Dendritic cell treated with granulocyte-macrophage colony-stimulating factor and Interleukin-4, amounts not matched to agents 40 ng/mL and 50 ng/mL, for 4 days (primary cell): ENCODE data around the gene TPGS1.

Source experiments
- H3K27ac Mint-ChIP-seq: one replicate; pipeline ENCODE4 v1.8.0; 2022; ENCODE audit warnings: mild to moderate bottlenecking, mixed read lengths
- H3K27me3 Mint-ChIP-seq: one replicate; pipeline ENCODE4 v1.8.0; 2022; ENCODE audit warnings: mild to moderate bottlenecking, mixed read lengths
- H3K36me3 Mint-ChIP-seq: one replicate; pipeline ENCODE4 v1.8.0; 2022; ENCODE audit warnings: low read depth, mixed read lengths
- H3K4me1 Mint-ChIP-seq: one replicate; pipeline ENCODE4 v1.8.0; 2022; ENCODE audit warnings: low read depth, mixed read lengths
- H3K4me3 Mint-ChIP-seq: one replicate; pipeline ENCODE4 v1.8.0; 2022; ENCODE audit warnings: mild to moderate bottlenecking, moderate library complexity, mixed read lengths
- H3K9me3 Mint-ChIP-seq: one replicate; pipeline ENCODE4 v1.8.0; 2022; ENCODE audit warnings: mixed read lengths
- intact Hi-C: fragments of 100-400 bp; cut with micrococcal nuclease; formaldehyde crosslinking; loops from one replicate; pipeline ENCODE4 v1.15.0; 2022

TPGS1 gene

GRCh38 chr19:484494-484893, 22.8 kb upstream of the TPGS1 start:
- Mint-ChIP-seq H3K36me3 (peaks cover 4% of the 10 kb centered on the region), H3K4me3 (no peak overlapping the region), H3K27ac (no peak overlapping the region), H3K4me1 (peaks cover 19% of the 10 kb centered on the region), H3K9me3 (peaks cover 19% of the 10 kb centered on the region), H3K27me3 (peaks cover 44% of the 10 kb centered on the region)
- intact Hi-C loops = no loop called here

- Mint-ChIP-seq H3K27me3 (peaks cover 39% of the 10 kb centered on the region), H3K27ac (no peak overlapping the region), H3K4me3 (no peak overlapping the region), H3K9me3 (peaks cover 15% of the 10 kb centered on the region), H3K36me3 (peaks cover 7% of the 10 kb centered on the region), H3K4me1 (peaks cover 20% of the 10 kb centered on the region)
- intact Hi-C loops = no loop called here
These were observed 22.2 kb upstream of the TPGS1 start for GRCh38 chr19:485077-485476.

GRCh38 chr19:485583-486236, 21.6 kb upstream of the TPGS1 start:
- Mint-ChIP-seq H3K27ac (no peak overlapping the region), H3K9me3 (peaks cover 9% of the 10 kb centered on the region), H3K36me3 (peaks cover 7% of the 10 kb centered on the region), H3K27me3 (peaks cover 39% of the 10 kb centered on the region), H3K4me3 (no peak overlapping the region), H3K4me1 (peaks cover 18% of the 10 kb centered on the region)
- intact Hi-C loops = no loop called here

GRCh38 chr19:488505-489417, 18.5 kb upstream of the TPGS1 start:
- Mint-ChIP-seq H3K4me1 (peaks cover 14% of the 10 kb centered on the region), H3K9me3 (no peaks in the 10 kb centered on the region), H3K4me3 (peak overlapping the region; percentile 87), H3K36me3 (peaks cover 7% of the 10 kb centered on the region), H3K27ac (peak overlapping the region; percentile 87), H3K27me3 (peaks cover 32% of the 10 kb centered on the region)
- intact Hi-C loops = loop anchor here (2.0 kb wide), 1 partner anchor 18 kb away; the partner anchor contains the start of gene TPGS1

GRCh38 chr19:489418-490196, 17.7 kb upstream of the TPGS1 start:
- intact Hi-C loops = loop anchor here (2.0 kb wide), 1 partner anchor 17 kb away; the partner anchor contains the start of gene TPGS1
- peaks cover 7% of the 10 kb centered on the region for H3K36me3 Mint-ChIP-seq
- H3K4me1 Mint-ChIP-seq = peaks cover 14% of the 10 kb centered on the region
- peak overlapping the region; percentile 87 for H3K4me3 Mint-ChIP-seq
- no peaks in the 10 kb centered on the region for H3K9me3 Mint-ChIP-seq
- H3K27me3 Mint-ChIP-seq = peaks cover 32% of the 10 kb centered on the region
- peak overlapping the region; percentile 87 for H3K27ac Mint-ChIP-seq

- H3K4me3 Mint-ChIP-seq = no peak overlapping the region
- H3K4me1 Mint-ChIP-seq = peaks cover 14% of the 10 kb centered on the region
- peaks cover 31% of the 10 kb centered on the region for H3K27me3 Mint-ChIP-seq
- peaks cover 7% of the 10 kb centered on the region for H3K36me3 Mint-ChIP-seq
- H3K9me3 Mint-ChIP-seq = no peaks in the 10 kb centered on the region
- H3K27ac Mint-ChIP-seq = no peak overlapping the region
- intact Hi-C loops = no loop called here
These were observed 16.1 kb upstream of the TPGS1 start for GRCh38 chr19:491146-491741.

GRCh38 chr19:492091-492531, 15.2 kb upstream of the TPGS1 start:
- Mint-ChIP-seq H3K9me3 (no peaks in the 10 kb centered on the region), H3K4me3 (no peak overlapping the region), H3K4me1 (peaks cover 14% of the 10 kb centered on the region), H3K36me3 (peaks cover 7% of the 10 kb centered on the region), H3K27me3 (peaks cover 27% of the 10 kb centered on the region), H3K27ac (no peak overlapping the region)
- intact Hi-C loops = no loop called here

GRCh38 chr19:493391-494170, 13.7 kb upstream of the TPGS1 start:
- Mint-ChIP-seq H3K36me3 (peaks cover 7% of the 10 kb centered on the region), H3K9me3 (no peaks in the 10 kb centered on the region), H3K27ac (no peak overlapping the region), H3K4me3 (no peak overlapping the region), H3K27me3 (peaks cover 38% of the 10 kb centered on the region), H3K4me1 (peaks cover 15% of the 10 kb centered on the region)
- intact Hi-C loops = no loop called here

- Mint-ChIP-seq H3K27ac (no peak overlapping the region), H3K27me3 (peaks cover 45% of the 10 kb centered on the region), H3K4me1 (peaks cover 15% of the 10 kb centered on the region), H3K4me3 (no peak overlapping the region), H3K36me3 (peaks cover 4% of the 10 kb centered on the region), H3K9me3 (no peaks in the 10 kb centered on the region)
- intact Hi-C loops = no loop called here
These were observed 12.9 kb upstream of the TPGS1 start for GRCh38 chr19:494171-495080.

- Mint-ChIP-seq H3K4me3 (no peak overlapping the region), H3K27me3 (peaks cover 51% of the 10 kb centered on the region), H3K36me3 (no peaks in the 10 kb centered on the region), H3K4me1 (peaks cover 8% of the 10 kb centered on the region), H3K27ac (no peak overlapping the region), H3K9me3 (no peaks in the 10 kb centered on the region)
- intact Hi-C loops = no loop called here
These were observed 12.3 kb upstream of the TPGS1 start for GRCh38 chr19:495081-495401.

- intact Hi-C loops = no loop called here
- peak overlapping the region; percentile 24 for H3K27ac Mint-ChIP-seq
- peaks cover 8% of the 10 kb centered on the region for H3K4me1 Mint-ChIP-seq
- H3K27me3 Mint-ChIP-seq = peaks cover 56% of the 10 kb centered on the region
- H3K9me3 Mint-ChIP-seq = no peaks in the 10 kb centered on the region
- H3K36me3 Mint-ChIP-seq = no peaks in the 10 kb centered on the region
- H3K4me3 Mint-ChIP-seq = no peak overlapping the region
These were observed 11.7 kb upstream of the TPGS1 start for GRCh38 chr19:495402-496111.
